ENCODE data around the gene HIF1A.
"Not testable (repeated sequence)": the region's sequence is repeated elsewhere in the genome, so short reads cannot be mapped to it uniquely, and the experiment has no call there.

HIF1A gene

DNA sequence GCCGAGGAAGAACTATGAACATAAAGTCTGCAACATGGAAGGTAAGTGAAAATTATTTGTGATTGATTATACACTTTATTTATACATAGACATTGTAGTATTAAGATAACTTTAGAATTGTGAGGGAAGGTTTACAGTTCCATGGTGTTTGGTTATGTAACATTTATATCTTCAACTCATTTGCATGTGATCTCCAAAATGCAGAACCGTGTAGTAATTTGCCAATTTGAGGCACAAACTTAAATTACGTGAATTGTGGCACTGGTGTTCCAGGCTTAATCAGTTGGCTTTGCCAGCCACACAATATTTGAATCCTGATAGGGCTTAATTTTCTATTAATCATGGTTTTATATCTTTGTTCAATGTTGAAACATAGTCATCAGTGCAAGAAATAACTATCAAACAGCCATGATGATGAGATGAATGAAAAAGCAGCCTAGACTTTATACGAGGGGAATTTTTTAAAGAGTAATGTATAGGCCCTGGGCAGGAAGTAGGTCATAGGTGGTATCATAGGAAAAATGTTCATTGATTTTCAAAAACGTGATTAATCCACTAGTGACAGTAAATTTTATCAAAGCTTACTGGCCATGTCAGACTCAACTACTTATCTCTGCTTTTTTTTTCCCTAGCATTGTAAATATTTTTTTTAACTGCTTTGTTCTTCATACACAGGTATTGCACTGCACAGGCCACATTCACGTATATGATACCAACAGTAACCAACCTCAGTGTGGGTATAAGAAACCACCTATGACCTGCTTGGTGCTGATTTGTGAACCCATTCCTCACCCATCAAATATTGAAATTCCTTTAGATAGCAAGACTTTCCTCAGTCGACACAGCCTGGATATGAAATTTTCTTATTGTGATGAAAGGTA, 31.7 kb downstream of the HIF1A start:
- H3K9ac ChIP-seq (ENCODE audit: low read depth, low read length): no peak overlapping the region
- H3K4me1 ChIP-seq (ENCODE audit: control insufficient read depth, insufficient read depth, low read length): no peaks in the 10 kb centered on the region
- no peak overlapping the region for H3K4me3 ChIP-seq (ENCODE audit: low read depth, low read length)
- H3K27ac ChIP-seq (ENCODE audit: low read depth, low read length): no peak overlapping the region
- no peaks in the 10 kb centered on the region for H3K9me3 ChIP-seq (ENCODE audit: control insufficient read depth, insufficient read depth, low read length)
- peaks cover 99% of the 10 kb centered on the region for H3K36me3 ChIP-seq (ENCODE audit: control insufficient read depth, insufficient read depth, low read length)
- H3K27me3 ChIP-seq (ENCODE audit: control insufficient read depth, insufficient read depth, low read length): no peaks in the 10 kb centered on the region

DNA sequence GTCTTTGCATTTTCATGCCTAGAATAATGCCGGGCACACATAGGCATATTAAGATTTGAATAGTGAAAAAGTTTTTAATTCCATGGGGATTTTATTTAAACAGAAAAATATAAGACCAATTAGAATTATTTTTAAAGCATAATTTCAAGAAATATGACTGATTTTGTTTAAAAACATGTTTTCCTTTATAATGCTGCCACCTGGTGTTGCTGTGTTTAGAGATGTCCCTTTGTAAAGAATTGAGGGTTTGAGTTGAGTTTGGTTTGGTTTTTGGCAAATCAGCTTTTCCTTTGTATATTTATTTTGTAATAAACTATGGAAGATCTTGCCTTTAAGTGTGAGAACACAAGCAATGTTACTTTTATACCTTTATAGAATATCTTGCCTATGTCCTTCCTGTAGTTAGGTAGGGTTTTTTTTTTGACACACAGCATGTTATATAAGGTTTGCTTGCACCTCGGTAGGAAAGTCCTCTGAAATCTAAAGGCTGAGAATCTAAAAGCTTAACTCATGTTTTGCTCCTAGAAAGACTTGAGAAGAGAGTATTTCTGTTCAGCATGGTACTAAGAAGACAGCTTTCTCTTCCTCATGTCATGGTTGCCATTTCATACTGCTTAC, 35.6 kb downstream of the HIF1A start:
- H3K27ac ChIP-seq (ENCODE audit: low read depth, low read length): no peak overlapping the region
- no peaks in the 10 kb centered on the region for H3K4me1 ChIP-seq (ENCODE audit: control insufficient read depth, insufficient read depth, low read length)
- H3K4me3 ChIP-seq (ENCODE audit: low read depth, low read length): no peak overlapping the region
- H3K9me3 ChIP-seq (ENCODE audit: control insufficient read depth, insufficient read depth, low read length): no peaks in the 10 kb centered on the region
- no peak overlapping the region for H3K9ac ChIP-seq (ENCODE audit: low read depth, low read length)
- H3K27me3 ChIP-seq (ENCODE audit: control insufficient read depth, insufficient read depth, low read length): no peaks in the 10 kb centered on the region
- H3K36me3 ChIP-seq (ENCODE audit: control insufficient read depth, insufficient read depth, low read length): peaks cover 100% of the 10 kb centered on the region

DNA sequence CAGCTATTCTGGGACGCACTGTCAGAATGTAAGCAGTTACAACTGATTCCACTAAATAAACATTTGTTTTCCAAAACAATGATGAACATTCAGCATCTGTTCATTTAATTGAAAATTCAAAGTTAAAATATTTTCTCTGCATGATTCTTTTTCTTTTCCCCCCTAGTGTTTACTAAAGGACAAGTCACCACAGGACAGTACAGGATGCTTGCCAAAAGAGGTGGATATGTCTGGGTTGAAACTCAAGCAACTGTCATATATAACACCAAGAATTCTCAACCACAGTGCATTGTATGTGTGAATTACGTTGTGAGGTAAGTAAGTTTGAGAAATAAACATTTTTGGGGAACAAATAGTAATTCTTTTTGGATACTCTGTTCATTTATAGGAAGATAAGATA, 38.7 kb downstream of the HIF1A start:
- no peaks in the 10 kb centered on the region for H3K4me1 ChIP-seq (ENCODE audit: control insufficient read depth, insufficient read depth, low read length)

DNA sequence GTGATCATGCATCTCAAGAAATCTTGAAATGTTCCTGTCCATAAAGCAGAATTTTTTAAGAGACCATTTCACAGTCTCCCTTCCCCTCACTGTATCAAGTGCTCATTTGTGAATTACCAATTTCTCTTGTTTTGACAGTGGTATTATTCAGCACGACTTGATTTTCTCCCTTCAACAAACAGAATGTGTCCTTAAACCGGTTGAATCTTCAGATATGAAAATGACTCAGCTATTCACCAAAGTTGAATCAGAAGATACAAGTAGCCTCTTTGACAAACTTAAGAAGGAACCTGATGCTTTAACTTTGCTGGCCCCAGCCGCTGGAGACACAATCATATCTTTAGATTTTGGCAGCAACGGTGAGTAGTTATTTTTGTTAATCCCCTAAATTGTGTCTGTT, 41.4 kb downstream of the HIF1A start:
- no peaks in the 10 kb centered on the region for H3K9me3 ChIP-seq (ENCODE audit: control insufficient read depth, insufficient read depth, low read length)

More for the DNA sequence above, 38.7 kb downstream of the HIF1A start:
- no peak overlapping the region for H3K27ac ChIP-seq (ENCODE audit: low read depth, low read length)
- no peaks in the 10 kb centered on the region for H3K9me3 ChIP-seq (ENCODE audit: control insufficient read depth, insufficient read depth, low read length)
- H3K36me3 ChIP-seq (ENCODE audit: control insufficient read depth, insufficient read depth, low read length): peaks cover 99% of the 10 kb centered on the region
- H3K9ac ChIP-seq (ENCODE audit: low read depth, low read length): no peak overlapping the region
- no peaks in the 10 kb centered on the region for H3K27me3 ChIP-seq (ENCODE audit: control insufficient read depth, insufficient read depth, low read length)
- no peak overlapping the region for H3K4me3 ChIP-seq (ENCODE audit: low read depth, low read length)

DNA sequence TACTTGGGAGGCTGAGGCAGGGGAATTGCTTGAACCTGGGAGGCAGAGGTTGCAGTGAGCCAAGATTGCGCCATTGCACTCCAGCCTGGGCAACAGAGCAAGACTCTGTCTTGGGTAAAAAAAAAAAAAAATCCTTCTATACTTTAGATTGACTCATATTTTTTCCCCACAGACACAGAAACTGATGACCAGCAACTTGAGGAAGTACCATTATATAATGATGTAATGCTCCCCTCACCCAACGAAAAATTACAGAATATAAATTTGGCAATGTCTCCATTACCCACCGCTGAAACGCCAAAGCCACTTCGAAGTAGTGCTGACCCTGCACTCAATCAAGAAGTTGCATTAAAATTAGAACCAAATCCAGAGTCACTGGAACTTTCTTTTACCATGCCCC, 42.6 kb downstream of the HIF1A start:
- H3K9ac ChIP-seq (ENCODE audit: low read depth, low read length): no peak overlapping the region
- H3K4me3 ChIP-seq (ENCODE audit: low read depth, low read length): no peak overlapping the region
- H3K9me3 ChIP-seq (ENCODE audit: control insufficient read depth, insufficient read depth, low read length): no peaks in the 10 kb centered on the region
- H3K27me3 ChIP-seq (ENCODE audit: control insufficient read depth, insufficient read depth, low read length): no peaks in the 10 kb centered on the region
- H3K36me3 ChIP-seq (ENCODE audit: control insufficient read depth, insufficient read depth, low read length): peaks cover 95% of the 10 kb centered on the region
- no peaks in the 10 kb centered on the region for H3K4me1 ChIP-seq (ENCODE audit: control insufficient read depth, insufficient read depth, low read length)
- H3K27ac ChIP-seq (ENCODE audit: low read depth, low read length): no peak overlapping the region

More for the DNA sequence above, 41.4 kb downstream of the HIF1A start:
- H3K4me3 ChIP-seq (ENCODE audit: low read depth, low read length): no peak overlapping the region
- no peak overlapping the region for H3K9ac ChIP-seq (ENCODE audit: low read depth, low read length)
- peaks cover 96% of the 10 kb centered on the region for H3K36me3 ChIP-seq (ENCODE audit: control insufficient read depth, insufficient read depth, low read length)
- H3K27ac ChIP-seq (ENCODE audit: low read depth, low read length): no peak overlapping the region
- no peaks in the 10 kb centered on the region for H3K27me3 ChIP-seq (ENCODE audit: control insufficient read depth, insufficient read depth, low read length)
- no peaks in the 10 kb centered on the region for H3K4me1 ChIP-seq (ENCODE audit: control insufficient read depth, insufficient read depth, low read length)

DNA sequence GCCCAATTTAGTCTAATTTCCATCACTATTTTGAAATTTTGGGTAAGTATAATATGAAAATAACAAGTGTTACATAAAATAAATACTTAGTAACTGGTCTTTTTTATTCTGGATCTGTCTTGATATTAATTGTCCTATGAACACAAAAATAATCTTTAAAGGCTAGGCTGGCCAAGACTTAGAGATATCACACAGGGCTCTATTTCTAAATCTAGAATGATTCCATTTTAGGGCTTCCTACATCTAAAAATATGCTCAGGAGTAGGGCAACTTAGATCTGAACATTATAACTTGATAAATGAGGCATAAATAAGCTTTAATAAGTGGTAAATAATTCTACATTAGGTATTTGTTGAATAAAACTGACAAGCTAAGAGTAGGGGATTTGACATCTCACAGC, 43.8 kb downstream of the HIF1A start:
- H3K36me3 ChIP-seq (ENCODE audit: control insufficient read depth, insufficient read depth, low read length): peaks cover 95% of the 10 kb centered on the region
- H3K4me3 ChIP-seq (ENCODE audit: low read depth, low read length): no peak overlapping the region
- no peaks in the 10 kb centered on the region for H3K4me1 ChIP-seq (ENCODE audit: control insufficient read depth, insufficient read depth, low read length)
- no peaks in the 10 kb centered on the region for H3K9me3 ChIP-seq (ENCODE audit: control insufficient read depth, insufficient read depth, low read length)
- no peak overlapping the region for H3K27ac ChIP-seq (ENCODE audit: low read depth, low read length)
- H3K27me3 ChIP-seq (ENCODE audit: control insufficient read depth, insufficient read depth, low read length): no peaks in the 10 kb centered on the region
- H3K9ac ChIP-seq (ENCODE audit: low read depth, low read length): no peak overlapping the region

DNA sequence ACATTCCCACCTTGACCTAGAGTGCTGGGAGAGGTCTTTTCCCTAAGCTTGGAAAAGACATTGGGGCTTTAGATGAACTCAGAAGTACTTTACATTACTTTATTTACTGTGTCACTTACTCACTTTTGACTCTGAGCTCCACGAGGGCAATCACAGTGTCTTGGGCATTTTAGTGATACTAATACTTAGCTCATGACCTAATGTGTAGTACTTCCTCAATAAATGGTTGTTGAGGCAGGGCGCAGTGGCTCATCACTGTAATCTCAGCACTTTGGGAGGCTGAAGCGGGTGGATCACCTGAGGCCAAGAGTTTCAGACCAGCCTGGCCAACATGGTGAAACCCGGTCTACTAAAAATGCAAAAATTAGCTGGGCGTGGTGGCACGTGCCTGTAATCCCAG, 47.1 kb downstream of the HIF1A start:
- no peaks in the 10 kb centered on the region for H3K9me3 ChIP-seq (ENCODE audit: control insufficient read depth, insufficient read depth, low read length)
- H3K36me3 ChIP-seq (ENCODE audit: control insufficient read depth, insufficient read depth, low read length): peaks cover 95% of the 10 kb centered on the region
- H3K27ac ChIP-seq (ENCODE audit: low read depth, low read length): no peak overlapping the region

DNA sequence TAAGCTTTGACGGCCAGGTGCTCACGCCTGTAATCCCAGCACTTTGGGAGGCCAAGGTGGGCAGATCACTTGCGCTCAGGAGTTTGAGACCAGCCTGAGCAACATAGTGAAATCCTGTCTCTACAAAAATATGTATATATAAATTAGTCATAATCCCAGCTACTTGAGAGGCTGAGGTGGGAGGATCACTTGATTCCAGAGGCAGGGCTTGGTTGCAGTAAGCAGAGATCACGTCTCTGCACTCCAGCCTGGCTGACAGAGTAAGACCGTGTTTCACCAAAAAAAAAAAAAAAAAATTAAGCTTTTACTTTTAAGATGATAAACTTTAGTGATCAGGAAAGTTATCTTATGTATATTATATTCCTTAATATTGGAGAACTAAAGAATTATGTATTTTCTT, 48.9 kb downstream of the HIF1A start:
- peaks cover 92% of the 10 kb centered on the region for H3K36me3 ChIP-seq (ENCODE audit: control insufficient read depth, insufficient read depth, low read length)

More for the DNA sequence above, 47.1 kb downstream of the HIF1A start:
- Histone ChIP-seq H3K9ac (ENCODE audit: low read depth, low read length) (no peak overlapping the region), H3K27me3 (ENCODE audit: control insufficient read depth, insufficient read depth, low read length) (no peaks in the 10 kb centered on the region), H3K4me3 (ENCODE audit: low read depth, low read length) (no peak overlapping the region), H3K4me1 (ENCODE audit: control insufficient read depth, insufficient read depth, low read length) (no peaks in the 10 kb centered on the region)

DNA sequence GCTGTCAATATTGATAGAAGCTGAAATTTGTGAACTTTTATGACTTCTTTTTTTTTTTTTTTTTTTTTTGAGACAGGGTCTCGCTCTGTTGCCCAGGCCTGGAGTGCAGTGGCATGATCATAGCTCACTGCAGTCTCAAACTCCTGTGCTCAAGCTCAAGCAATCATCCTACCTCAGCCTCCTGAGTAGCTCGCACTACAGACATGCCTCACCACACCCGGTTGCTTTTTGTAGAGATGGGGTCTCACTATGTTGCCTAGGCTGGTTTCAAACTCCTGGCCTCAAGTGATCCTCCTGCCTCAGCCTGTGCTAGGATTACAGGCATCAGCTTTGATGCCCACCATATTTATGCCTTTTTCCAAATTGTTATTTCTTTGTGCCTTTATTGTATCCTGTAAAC, 51.0 kb downstream of the HIF1A start:
- peaks cover 74% of the 10 kb centered on the region for H3K36me3 ChIP-seq (ENCODE audit: control insufficient read depth, insufficient read depth, low read length)

More for the DNA sequence above, 48.9 kb downstream of the HIF1A start:
- Histone ChIP-seq H3K9ac (ENCODE audit: low read depth, low read length) (no peak overlapping the region), H3K4me3 (ENCODE audit: low read depth, low read length) (no peak overlapping the region), H3K27me3 (ENCODE audit: control insufficient read depth, insufficient read depth, low read length) (no peaks in the 10 kb centered on the region), H3K27ac (ENCODE audit: low read depth, low read length) (no peak overlapping the region), H3K4me1 (ENCODE audit: control insufficient read depth, insufficient read depth, low read length) (peaks cover 2% of the 10 kb centered on the region; the same call in 1 of the 2 replicates), H3K9me3 (ENCODE audit: control insufficient read depth, insufficient read depth, low read length) (no peaks in the 10 kb centered on the region)

DNA sequence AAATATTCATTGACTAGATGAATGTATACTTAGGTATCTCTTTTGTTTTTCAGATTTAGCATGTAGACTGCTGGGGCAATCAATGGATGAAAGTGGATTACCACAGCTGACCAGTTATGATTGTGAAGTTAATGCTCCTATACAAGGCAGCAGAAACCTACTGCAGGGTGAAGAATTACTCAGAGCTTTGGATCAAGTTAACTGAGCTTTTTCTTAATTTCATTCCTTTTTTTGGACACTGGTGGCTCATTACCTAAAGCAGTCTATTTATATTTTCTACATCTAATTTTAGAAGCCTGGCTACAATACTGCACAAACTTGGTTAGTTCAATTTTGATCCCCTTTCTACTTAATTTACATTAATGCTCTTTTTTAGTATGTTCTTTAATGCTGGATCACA, 51.6 kb downstream of the HIF1A start:
- no peak overlapping the region for H3K27ac ChIP-seq (ENCODE audit: low read depth, low read length)
- no peak overlapping the region for H3K4me3 ChIP-seq (ENCODE audit: low read depth, low read length)

More for the DNA sequence above, 51.0 kb downstream of the HIF1A start:
- H3K27ac ChIP-seq (ENCODE audit: low read depth, low read length); H3K9ac ChIP-seq (ENCODE audit: low read depth, low read length); H3K27me3 ChIP-seq (ENCODE audit: control insufficient read depth, insufficient read depth, low read length); H3K9me3 ChIP-seq (ENCODE audit: control insufficient read depth, insufficient read depth, low read length); H3K4me3 ChIP-seq (ENCODE audit: low read depth, low read length): not testable (repeated sequence)
- peaks cover 14% of the 10 kb centered on the region; the same call in 1 of the 2 replicates for H3K4me1 ChIP-seq (ENCODE audit: control insufficient read depth, insufficient read depth, low read length)

DNA sequence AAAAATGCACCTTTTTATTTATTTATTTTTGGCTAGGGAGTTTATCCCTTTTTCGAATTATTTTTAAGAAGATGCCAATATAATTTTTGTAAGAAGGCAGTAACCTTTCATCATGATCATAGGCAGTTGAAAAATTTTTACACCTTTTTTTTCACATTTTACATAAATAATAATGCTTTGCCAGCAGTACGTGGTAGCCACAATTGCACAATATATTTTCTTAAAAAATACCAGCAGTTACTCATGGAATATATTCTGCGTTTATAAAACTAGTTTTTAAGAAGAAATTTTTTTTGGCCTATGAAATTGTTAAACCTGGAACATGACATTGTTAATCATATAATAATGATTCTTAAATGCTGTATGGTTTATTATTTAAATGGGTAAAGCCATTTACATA, 52.0 kb downstream of the HIF1A start:
- Histone ChIP-seq H3K4me1 (ENCODE audit: control insufficient read depth, insufficient read depth, low read length) (peaks cover 14% of the 10 kb centered on the region; the same call in 1 of the 2 replicates), H3K4me3 (ENCODE audit: low read depth, low read length) (no peak overlapping the region), H3K36me3 (ENCODE audit: control insufficient read depth, insufficient read depth, low read length) (peaks cover 64% of the 10 kb centered on the region), H3K27me3 (ENCODE audit: control insufficient read depth, insufficient read depth, low read length) (no peaks in the 10 kb centered on the region), H3K27ac (ENCODE audit: low read depth, low read length) (no peak overlapping the region), H3K9ac (ENCODE audit: low read depth, low read length) (no peak overlapping the region), H3K9me3 (ENCODE audit: control insufficient read depth, insufficient read depth, low read length) (no peaks in the 10 kb centered on the region)

More for the DNA sequence above, 51.6 kb downstream of the HIF1A start:
- Histone ChIP-seq H3K4me1 (ENCODE audit: control insufficient read depth, insufficient read depth, low read length) (peaks cover 14% of the 10 kb centered on the region; the same call in 1 of the 2 replicates), H3K36me3 (ENCODE audit: control insufficient read depth, insufficient read depth, low read length) (peaks cover 68% of the 10 kb centered on the region), H3K9ac (ENCODE audit: low read depth, low read length) (no peak overlapping the region), H3K27me3 (ENCODE audit: control insufficient read depth, insufficient read depth, low read length) (no peaks in the 10 kb centered on the region), H3K9me3 (ENCODE audit: control insufficient read depth, insufficient read depth, low read length) (no peaks in the 10 kb centered on the region)
